Nephron progenitor cell (in vitro differentiated cells): ENCODE data around the gene PRR15L.

Experiments used
- DNase-seq: peaks from one replicate; pipeline ENCODE4 v3.0.0; 2021
- H3K27ac Mint-ChIP-seq: 2 replicates; pipeline ENCODE4 v1.8.0; 2021; ENCODE audit warnings: mild to moderate bottlenecking, moderate library complexity, mixed read lengths
- H3K27me3 Mint-ChIP-seq: 2 replicates; pipeline ENCODE4 v1.8.0; 2021; ENCODE audit warnings: mild to moderate bottlenecking, low read depth, mixed read lengths; ENCODE audit not compliant: poor library complexity
- H3K36me3 Mint-ChIP-seq: 2 replicates; pipeline ENCODE4 v1.8.0; 2021; ENCODE audit warnings: low read depth, mixed read lengths
- H3K4me1 Mint-ChIP-seq: 2 replicates; pipeline ENCODE4 v1.8.0; 2021; ENCODE audit warnings: mixed read lengths
- H3K4me3 Mint-ChIP-seq: 2 replicates; pipeline ENCODE4 v1.8.0; 2021; ENCODE audit warnings: mild to moderate bottlenecking, moderate library complexity, mixed read lengths
- H3K9me3 Mint-ChIP-seq: 2 replicates; pipeline ENCODE4 v1.8.0; 2021; ENCODE audit warnings: mild to moderate bottlenecking, moderate library complexity, mixed read lengths
- TF ChIP-seq, protein P1 (sequence below): fragments of 200-600 bp; sonication (generic); IDR thresholded peaks from 2 replicates; pipeline ENCODE4 v1.5.0; 2021; ENCODE audit warnings: antibody characterized with exemption

Gene PRR15L

DNA sequence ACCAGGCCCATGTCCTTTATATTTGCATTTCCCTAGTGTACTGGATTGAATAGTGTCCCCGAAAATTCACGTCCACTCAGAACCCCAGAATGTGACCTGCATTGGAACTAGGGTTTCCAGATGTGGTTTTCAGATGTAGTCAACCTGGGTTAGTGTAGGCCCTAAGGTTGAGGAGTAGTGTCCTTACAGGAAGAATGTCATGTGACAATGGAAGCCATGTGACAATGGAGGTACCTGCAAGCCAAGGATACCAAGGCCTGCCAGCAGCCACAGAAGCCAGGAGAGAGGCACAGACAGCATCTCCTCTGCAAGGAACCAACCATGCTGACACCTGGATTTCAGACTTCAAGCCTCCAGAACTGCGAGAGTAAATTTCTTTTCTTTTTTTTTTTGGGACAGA is 5.2 kb upstream of the PRR15L start:
- Mint-ChIP-seq H3K4me3 (no peak overlapping the region), H3K4me1 (peaks cover 5% of the 10 kb centered on the region), H3K27me3 (peaks cover 38% of the 10 kb centered on the region), H3K9me3 (no peaks in the 10 kb centered on the region), H3K27ac (no peak overlapping the region), H3K36me3 (no peaks in the 10 kb centered on the region)
- TF ChIP-seq, protein P1, sequence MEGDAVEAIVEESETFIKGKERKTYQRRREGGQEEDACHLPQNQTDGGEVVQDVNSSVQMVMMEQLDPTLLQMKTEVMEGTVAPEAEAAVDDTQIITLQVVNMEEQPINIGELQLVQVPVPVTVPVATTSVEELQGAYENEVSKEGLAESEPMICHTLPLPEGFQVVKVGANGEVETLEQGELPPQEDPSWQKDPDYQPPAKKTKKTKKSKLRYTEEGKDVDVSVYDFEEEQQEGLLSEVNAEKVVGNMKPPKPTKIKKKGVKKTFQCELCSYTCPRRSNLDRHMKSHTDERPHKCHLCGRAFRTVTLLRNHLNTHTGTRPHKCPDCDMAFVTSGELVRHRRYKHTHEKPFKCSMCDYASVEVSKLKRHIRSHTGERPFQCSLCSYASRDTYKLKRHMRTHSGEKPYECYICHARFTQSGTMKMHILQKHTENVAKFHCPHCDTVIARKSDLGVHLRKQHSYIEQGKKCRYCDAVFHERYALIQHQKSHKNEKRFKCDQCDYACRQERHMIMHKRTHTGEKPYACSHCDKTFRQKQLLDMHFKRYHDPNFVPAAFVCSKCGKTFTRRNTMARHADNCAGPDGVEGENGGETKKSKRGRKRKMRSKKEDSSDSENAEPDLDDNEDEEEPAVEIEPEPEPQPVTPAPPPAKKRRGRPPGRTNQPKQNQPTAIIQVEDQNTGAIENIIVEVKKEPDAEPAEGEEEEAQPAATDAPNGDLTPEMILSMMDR: no peak
- DNase-seq: no peak

DNA sequence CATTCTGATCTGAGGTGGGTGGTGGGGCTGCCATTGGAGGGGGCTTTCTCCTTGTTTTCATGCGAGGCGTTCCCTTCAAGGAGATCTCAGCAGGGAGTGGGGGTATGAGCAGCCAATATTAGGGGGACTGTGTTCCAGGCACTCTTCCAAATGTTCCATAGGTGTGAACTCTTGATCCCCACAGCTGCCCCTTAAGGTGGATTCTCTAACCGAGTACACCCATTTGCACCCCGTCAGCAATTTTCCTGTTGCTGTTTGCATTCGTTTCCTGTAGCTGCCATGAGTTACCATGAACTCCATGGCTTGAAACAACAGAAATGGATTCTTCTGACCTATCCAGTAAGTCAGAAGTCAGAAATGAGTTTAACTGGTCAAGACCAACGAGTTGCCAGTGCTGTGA is 3.7 kb upstream of the PRR15L start:
- H3K27ac Mint-ChIP-seq: no peak overlapping the region
- H3K36me3 Mint-ChIP-seq: no peaks in the 10 kb centered on the region
- H3K4me1 Mint-ChIP-seq: peaks cover 19% of the 10 kb centered on the region
- TF ChIP-seq, protein P1: no peak
- peaks cover 40% of the 10 kb centered on the region for H3K27me3 Mint-ChIP-seq
- no peak overlapping the region for H3K4me3 Mint-ChIP-seq
- no peaks in the 10 kb centered on the region for H3K9me3 Mint-ChIP-seq
- DNase-seq: no peak

DNA sequence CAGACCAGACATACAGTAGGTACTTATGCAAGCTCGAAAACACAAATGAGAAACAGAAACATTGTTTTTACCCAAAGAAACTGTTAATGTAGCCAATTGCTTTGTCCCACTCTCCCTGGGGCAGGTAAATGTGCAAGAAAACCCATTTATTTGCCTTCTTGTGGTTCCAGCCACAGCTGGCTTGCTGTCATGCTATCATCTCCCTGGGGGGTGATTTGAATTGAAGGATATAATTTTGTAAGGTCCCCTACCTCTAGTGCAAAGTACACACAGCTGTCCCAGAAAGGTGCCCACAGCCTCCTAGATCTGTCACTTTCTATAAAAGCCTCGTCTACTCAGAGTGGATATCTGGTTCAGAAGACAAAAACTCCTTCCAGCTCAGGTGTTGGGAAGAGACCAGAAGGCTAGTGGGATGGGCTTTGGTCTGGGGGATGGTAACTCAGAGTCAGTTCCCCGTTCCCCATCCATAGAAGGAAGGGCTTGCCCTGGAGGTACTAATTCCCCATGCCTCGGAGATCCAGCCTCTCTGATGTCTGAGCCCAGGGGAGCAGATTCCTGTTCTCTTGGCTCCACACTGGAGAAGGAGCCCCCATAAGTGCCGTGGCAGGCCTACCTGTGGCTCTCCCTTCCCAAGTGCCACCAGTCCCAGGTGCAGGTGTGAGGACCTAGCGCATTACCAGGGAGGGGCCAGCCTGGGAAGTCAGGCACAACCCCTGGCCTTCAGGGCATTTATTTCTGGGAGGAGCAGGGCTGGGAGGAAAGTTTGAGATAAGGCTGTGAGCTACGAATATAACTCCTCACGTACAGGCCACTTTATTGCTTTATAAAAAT is 2.4 kb upstream of the PRR15L start:
- H3K4me3 Mint-ChIP-seq: no peak overlapping the region
- DNase-seq: no peak
- no peaks in the 10 kb centered on the region for H3K36me3 Mint-ChIP-seq
- TF ChIP-seq, protein P1: no peak
- no peak overlapping the region for H3K27ac Mint-ChIP-seq
- peaks cover 43% of the 10 kb centered on the region for H3K27me3 Mint-ChIP-seq
- peaks cover 20% of the 10 kb centered on the region for H3K4me1 Mint-ChIP-seq
- no peaks in the 10 kb centered on the region for H3K9me3 Mint-ChIP-seq

DNA sequence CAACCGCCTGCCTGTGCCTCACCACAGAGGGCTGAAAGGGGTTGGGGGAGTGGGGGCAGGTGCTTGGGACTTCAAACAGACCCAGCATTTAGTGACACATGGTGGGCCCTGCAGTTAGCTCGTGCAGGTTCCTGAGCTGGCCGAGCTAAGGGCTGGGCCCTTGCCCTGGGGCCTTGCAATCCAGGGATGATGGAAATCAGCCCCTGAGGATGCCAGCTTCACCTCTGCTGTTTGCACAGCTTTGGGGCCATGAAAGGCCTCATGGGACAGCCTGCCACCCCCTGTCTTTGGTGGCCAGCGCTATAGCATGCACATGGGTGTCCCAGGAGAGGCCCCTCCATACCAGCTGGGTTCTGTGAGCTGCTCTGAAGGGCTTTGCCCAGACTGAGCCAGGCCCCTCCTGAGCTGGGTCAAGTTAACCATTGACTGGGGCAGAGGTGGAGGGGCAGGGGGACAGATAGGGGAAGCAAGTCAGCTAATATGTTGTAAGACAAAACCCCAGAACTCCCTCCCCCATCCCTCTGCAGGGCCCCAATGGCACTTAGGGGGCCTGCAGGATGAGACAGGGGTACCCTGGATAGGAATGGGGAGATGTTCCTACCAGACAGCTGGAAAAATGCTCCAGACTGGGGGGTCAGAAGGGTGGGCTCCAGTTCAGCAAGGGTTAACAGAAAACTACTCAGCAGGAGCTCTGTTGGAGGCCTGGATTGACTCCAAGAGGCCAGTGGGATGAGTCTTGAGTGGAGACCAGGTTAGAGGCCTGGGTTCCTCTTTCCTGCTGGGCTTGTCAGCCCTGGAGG is 692 bp downstream of the PRR15L start:
- H3K36me3 Mint-ChIP-seq: no peaks in the 10 kb centered on the region
- peaks cover 20% of the 10 kb centered on the region for H3K4me1 Mint-ChIP-seq
- H3K4me3 Mint-ChIP-seq: no peak overlapping the region
- H3K9me3 Mint-ChIP-seq: no peaks in the 10 kb centered on the region
- DNase-seq: no peak
- TF ChIP-seq, protein P1: no peak
- no peak overlapping the region for H3K27ac Mint-ChIP-seq
- H3K27me3 Mint-ChIP-seq: peaks cover 37% of the 10 kb centered on the region

DNA sequence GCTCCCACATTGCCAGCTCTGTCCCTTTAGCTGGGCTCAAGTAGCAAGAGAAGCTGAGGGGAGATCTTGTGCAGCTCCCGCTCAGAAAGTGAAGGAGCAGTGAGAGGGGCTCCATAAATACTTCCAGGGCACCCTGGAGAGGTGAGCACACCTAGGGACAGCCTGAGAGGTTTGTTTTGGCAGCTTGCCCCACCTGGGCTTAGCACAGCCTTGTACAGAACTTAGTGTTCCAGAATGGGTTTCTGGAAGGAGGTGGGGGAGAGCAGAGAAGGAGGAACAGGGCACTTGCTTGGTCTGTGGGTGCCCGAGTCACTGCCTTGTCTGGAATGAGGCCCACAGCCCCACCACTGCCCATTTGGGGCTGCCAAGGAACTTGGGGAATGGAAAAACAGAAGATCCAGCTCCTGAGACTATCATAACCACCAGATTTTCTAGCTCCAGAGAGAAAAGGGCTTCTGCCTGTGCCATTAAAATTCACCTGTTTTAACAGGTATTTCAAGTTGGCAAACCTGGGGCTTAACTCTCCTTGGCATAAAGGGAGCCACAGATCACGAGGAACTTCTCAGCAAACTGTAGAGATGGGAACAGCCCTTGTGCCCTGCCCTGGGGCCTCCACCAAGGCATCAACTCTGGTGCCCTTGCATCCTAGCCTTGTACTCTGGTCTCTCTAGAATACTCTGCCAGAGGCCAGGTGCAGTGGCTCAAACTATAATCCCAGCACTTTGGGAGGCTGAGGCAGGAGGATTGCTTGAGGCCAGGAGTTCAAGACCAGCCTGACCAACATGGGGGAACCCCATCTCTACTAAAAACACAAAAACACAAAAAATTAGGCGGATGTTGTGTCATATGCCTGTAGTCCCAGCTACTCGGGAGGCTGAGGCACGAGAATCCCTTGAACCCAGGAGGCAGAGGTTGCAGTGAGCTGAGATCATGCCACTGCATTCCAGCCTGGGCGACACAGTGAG is 1.9 kb downstream of the PRR15L start:
- no peak overlapping the region for H3K27ac Mint-ChIP-seq

More for the DNA sequence above, 1.9 kb downstream of the PRR15L start:
- Mint-ChIP-seq H3K9me3 (no peaks in the 10 kb centered on the region), H3K27me3 (peaks cover 30% of the 10 kb centered on the region), H3K4me1 (peaks cover 20% of the 10 kb centered on the region), H3K4me3 (no peak overlapping the region), H3K36me3 (no peaks in the 10 kb centered on the region)
- no peak for DNase-seq
- TF ChIP-seq, protein P1: no peak
